ENCODE data around the gene THBS1.

THBS1 gene

DNA sequence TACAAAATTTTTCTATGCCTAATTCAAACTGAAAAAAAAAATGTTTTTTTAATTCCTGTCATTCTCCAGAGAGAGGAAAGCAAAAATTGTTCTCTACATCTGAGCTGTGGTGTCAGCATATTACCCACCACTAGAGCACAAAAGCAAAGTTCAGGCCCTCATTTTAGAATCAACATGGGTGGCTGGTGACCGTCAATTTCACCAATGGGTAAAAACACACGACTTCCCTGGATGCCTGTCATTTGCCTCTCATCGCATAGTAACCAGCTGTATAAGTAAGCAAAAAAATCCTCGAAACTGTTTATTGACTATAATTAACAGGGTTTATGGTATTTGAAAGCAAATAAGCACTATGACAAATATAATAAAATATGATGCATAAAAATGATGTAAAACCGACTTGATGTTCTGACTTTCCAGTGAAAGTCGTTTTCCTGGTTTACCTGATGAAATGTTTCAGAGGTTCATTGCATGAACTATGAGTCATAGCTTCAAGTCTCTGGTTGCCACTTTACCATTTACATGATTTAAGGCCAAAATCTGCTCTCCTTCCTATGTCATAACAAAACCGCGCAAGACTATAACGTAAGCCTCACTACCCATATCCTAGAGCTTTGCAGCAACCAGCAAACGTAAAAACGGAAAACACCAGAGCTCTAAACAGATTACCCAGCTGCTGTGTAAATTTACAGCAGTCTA lies 60.5 kb downstream of the THBS1 start:
- DNase-seq, result no peak

- DNase-seq, result no peak
Observed at GRCh38 chr15:39642011-39642640, 61.2 kb downstream of the THBS1 start.

DNA sequence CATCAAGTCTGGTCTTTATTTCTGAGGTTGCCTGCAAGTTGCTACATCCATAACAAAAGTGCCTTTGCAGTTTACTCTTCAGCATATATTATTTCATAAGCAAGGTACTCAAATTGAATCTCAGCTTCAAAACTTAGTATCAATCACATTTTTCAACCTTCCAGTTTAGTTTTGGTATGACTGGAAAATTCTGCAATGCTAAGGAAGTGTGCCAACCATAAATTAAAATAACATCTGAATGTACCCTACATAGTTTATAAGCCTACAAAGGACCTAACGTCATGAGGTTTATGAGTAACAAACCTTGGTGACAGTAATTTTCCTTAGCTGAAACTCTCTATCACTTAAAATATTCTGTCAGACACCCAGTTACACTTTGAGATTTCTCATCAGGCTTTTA lies 62.8 kb downstream of the THBS1 start:
- DNase-seq, result no peak

GRCh38 chr15:39644136-39644535 lies 63.3 kb downstream of the THBS1 start:
- no peak for DNase-seq

DNA sequence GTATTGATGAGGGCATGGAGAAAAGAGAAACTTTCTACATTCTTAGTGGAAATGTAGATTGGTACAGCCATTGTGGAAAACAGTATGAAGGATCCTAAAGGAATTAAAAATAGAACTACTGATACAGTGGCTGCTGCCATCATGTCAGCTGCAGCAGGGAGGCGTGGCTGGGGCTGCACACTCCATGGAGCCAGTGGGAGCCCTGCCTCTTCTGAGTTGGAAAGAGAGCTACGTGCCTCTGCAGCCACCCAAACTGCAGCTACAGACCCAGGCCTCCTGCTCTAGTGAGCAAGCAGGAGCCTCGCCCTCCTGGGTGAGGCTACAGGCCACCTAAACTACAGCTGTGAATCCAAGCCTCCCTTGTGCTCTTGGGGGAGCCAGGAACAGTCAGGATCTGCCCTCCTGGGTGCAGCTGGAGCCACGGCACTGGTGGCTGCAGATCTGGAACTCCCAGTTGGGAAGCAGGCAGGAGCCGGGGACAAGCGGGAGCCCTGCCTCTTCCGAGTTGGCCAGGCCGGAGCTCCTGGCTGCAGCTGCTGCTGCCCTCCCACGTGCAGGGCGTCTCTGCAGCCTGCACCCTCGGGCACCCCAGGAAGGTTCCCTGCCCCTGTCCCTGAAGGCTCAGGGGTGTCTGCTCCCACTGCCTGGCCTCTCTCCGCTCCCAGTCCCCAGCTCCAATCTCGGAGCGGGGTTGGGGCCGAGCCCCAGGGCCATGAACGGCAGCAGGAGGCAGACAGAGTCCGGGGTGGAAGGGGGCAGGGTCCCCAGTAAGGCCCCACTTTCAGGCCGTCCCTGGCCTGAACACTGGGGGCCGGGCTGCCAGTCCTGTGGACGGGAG lies 64.5 kb downstream of the THBS1 start:
- DNase-seq, result no peak

GRCh38 chr15:39645976-39646257 lies 65.0 kb downstream of the THBS1 start:
- DNase-seq, result no peak

GRCh38 chr15:39646425-39646824 lies 65.5 kb downstream of the THBS1 start:
- DNase-seq, result no peak
